NCI-H446 (cell line): ENCODE data around the gene ERG.

Experiments used
- DNase-seq, 2 experiments: peaks; one replicate each; lab custom pipeline; 2025; lab: John Stamatoyannopoulos, UW

The ERG gene

GRCh38 chr21:38330666-38331065 is 167.6 kb downstream of the ERG start:
- DNase-seq: no peak
